Stimulated activated CD4-positive, alpha-beta T cell treated with anti-CD3 and anti-CD28 coated beads, TNF-alpha, amount 100 ng/mL, for 48 hours (primary cell): Measurements from ENCODE around the gene BOD1L1.

Experiments used
- DNase-seq, 3 donors: peaks; one replicate each; pipeline ENCODE4 v3.0.0-alpha.2; 2020; ENCODE audit warnings: low read depth in 3 of 3

Gene BOD1L1

GRCh38 chr4:13558881-13559280 lies 68.6 kb downstream of the BOD1L1 start:
- DNase-seq: no peak

GRCh38 chr4:13555325-13555724 lies 72.2 kb downstream of the BOD1L1 start:
- no peak for DNase-seq

- no peak for DNase-seq
Measured at GRCh38 chr4:13553081-13553480, 74.4 kb downstream of the BOD1L1 start.

GRCh38 chr4:13548984-13549546 lies 78.5 kb downstream of the BOD1L1 start:
- DNase-seq: peak; percentile 80 to 84 (median 81)

- no peak for DNase-seq
Measured at GRCh38 chr4:13548059-13548983, 79.2 kb downstream of the BOD1L1 start.

- DNase-seq: no peak
Measured at GRCh38 chr4:13547485-13548041, 80.0 kb downstream of the BOD1L1 start.

GRCh38 chr4:13546941-13547484 lies 80.5 kb downstream of the BOD1L1 start:
- DNase-seq: no peak

- DNase-seq: no peak
Measured at GRCh38 chr4:13546142-13546940, 81.2 kb downstream of the BOD1L1 start.

- DNase-seq: no peak
Measured at GRCh38 chr4:13545394-13545808, 82.1 kb downstream of the BOD1L1 start.

GRCh38 chr4:13544606-13545393 lies 82.7 kb downstream of the BOD1L1 start:
- peak; percentile 28 to 49 (median 43) for DNase-seq

GRCh38 chr4:13543839-13544605 lies 83.5 kb downstream of the BOD1L1 start, which contains the start of gene NKX3-2:
TSS of gene NKX3-2 (minus strand) at chr4:13544508. CDS start at chr4:13544414, 94 bp downstream.
- no peak for DNase-seq

GRCh38 chr4:13543032-13543838 lies 84.3 kb downstream of the BOD1L1 start:
- no peak for DNase-seq

- no peak for DNase-seq
Measured at GRCh38 chr4:13542577-13543031, 84.9 kb downstream of the BOD1L1 start.

- peak in 1 of 3 donors; percentile 12 for DNase-seq
Measured at GRCh38 chr4:13541720-13542576, 85.6 kb downstream of the BOD1L1 start.

GRCh38 chr4:13541176-13541604 lies 86.3 kb downstream of the BOD1L1 start:
- no peak for DNase-seq

GRCh38 chr4:13540446-13541175 lies 86.9 kb downstream of the BOD1L1 start:
- DNase-seq: no peak
